Ishikawa (cell line): ENCODE results near the gene LRRIQ1.

ENCODE experiments used
- CEBPB ChIP-seq: IDR thresholded peaks from 2 replicates; pipeline ENCODE4 v1.6.1; 2012
- CREB1 ChIP-seq: IDR thresholded peaks from 2 replicates; pipeline ENCODE4 v1.6.1; 2012; ENCODE audit warnings: low read depth
- EGR1 ChIP-seq: IDR thresholded peaks from 2 replicates; pipeline ENCODE4 v1.6.1; 2012
- EP300 ChIP-seq: IDR thresholded peaks from 2 replicates; pipeline ENCODE4 v1.6.1; 2012; ENCODE audit warnings: borderline replicate concordance
- FOXM1 ChIP-seq: IDR thresholded peaks from 2 replicates; pipeline ENCODE4 v1.6.1; 2012; ENCODE audit warnings: low read depth, borderline replicate concordance
- MAX ChIP-seq: IDR thresholded peaks from 2 replicates; pipeline ENCODE4 v1.6.1; 2012
- NFIC ChIP-seq: IDR thresholded peaks from 2 replicates; pipeline ENCODE4 v1.6.1; 2012
- RAD21 ChIP-seq: IDR thresholded peaks from 2 replicates; pipeline ENCODE4 v1.6.1; 2012; ENCODE audit warnings: low read depth
- REST ChIP-seq: IDR thresholded peaks from 2 replicates; pipeline ENCODE4 v1.6.1; 2012; ENCODE audit warnings: low read depth, mild to moderate bottlenecking
- TAF1 ChIP-seq: IDR thresholded peaks from 2 replicates; pipeline ENCODE4 v1.6.1; 2012; ENCODE audit warnings: low read depth, mild to moderate bottlenecking
- TCF12 ChIP-seq: IDR thresholded peaks from 2 replicates; pipeline ENCODE4 v1.6.1; 2012; ENCODE audit warnings: low read depth
- TEAD4 ChIP-seq: IDR thresholded peaks from 2 replicates; pipeline ENCODE4 v1.6.1; 2012
- USF1 ChIP-seq: IDR thresholded peaks from 2 replicates; pipeline ENCODE4 v1.6.1; 2012
- YY1 ChIP-seq: IDR thresholded peaks from 2 replicates; pipeline ENCODE4 v1.6.1; 2012; ENCODE audit warnings: low read depth
- ZBTB7A ChIP-seq: IDR thresholded peaks from 2 replicates; pipeline ENCODE4 v1.6.1; 2012; ENCODE audit warnings: low read depth

LRRIQ1 gene

GRCh38 chr12:85244561-85244960 is 208.4 kb downstream of the LRRIQ1 start:
- TF ChIP-seq REST (no peak), CREB1 (no peak)

GRCh38 chr12:85253853-85254252 is 217.7 kb downstream of the LRRIQ1 start:
- TF ChIP-seq EGR1 (no peak), CEBPB (no peak), NFIC (no peak), YY1 (no peak), REST (no peak), TCF12 (no peak), FOXM1 (no peak), ZBTB7A (no peak), TAF1 (no peak), USF1 (no peak), CREB1 (no peak), RAD21 (no peak), MAX (no peak)

GRCh38 chr12:85257671-85258070 is 221.5 kb downstream of the LRRIQ1 start:
- no peak for TF ChIP-seq YY1
- no peak for TF ChIP-seq EGR1
- no peak for TF ChIP-seq REST
- TF ChIP-seq TAF1: no peak
- no peak for TF ChIP-seq FOXM1
- no peak for TF ChIP-seq EP300
- no peak for TF ChIP-seq TCF12
- no peak for TF ChIP-seq NFIC
- TF ChIP-seq CEBPB: no peak
- TF ChIP-seq CREB1: no peak
- TF ChIP-seq RAD21: no peak
- no peak for TF ChIP-seq USF1
- no peak for TF ChIP-seq MAX
- TF ChIP-seq TEAD4: no peak

GRCh38 chr12:85260447-85260846 is 224.3 kb downstream of the LRRIQ1 start:
- TF ChIP-seq MAX: no peak
- no peak for TF ChIP-seq CREB1
- TF ChIP-seq EGR1: no peak
- no peak for TF ChIP-seq TAF1
- no peak for TF ChIP-seq USF1
- no peak for TF ChIP-seq NFIC
- TF ChIP-seq CEBPB: no peak
- no peak for TF ChIP-seq FOXM1
- no peak for TF ChIP-seq TEAD4

GRCh38 chr12:85260896-85261295 is 224.7 kb downstream of the LRRIQ1 start:
- TF ChIP-seq EGR1 (no peak), TEAD4 (no peak), CEBPB (no peak), FOXM1 (no peak), REST (no peak), CREB1 (no peak), RAD21 (no peak), USF1 (no peak)
